ENCODE measurements around the gene STPG1.
A peak's percentile ranks its signal among the peaks of the same experiment; 100 is the strongest.

STPG1 gene

DNA sequence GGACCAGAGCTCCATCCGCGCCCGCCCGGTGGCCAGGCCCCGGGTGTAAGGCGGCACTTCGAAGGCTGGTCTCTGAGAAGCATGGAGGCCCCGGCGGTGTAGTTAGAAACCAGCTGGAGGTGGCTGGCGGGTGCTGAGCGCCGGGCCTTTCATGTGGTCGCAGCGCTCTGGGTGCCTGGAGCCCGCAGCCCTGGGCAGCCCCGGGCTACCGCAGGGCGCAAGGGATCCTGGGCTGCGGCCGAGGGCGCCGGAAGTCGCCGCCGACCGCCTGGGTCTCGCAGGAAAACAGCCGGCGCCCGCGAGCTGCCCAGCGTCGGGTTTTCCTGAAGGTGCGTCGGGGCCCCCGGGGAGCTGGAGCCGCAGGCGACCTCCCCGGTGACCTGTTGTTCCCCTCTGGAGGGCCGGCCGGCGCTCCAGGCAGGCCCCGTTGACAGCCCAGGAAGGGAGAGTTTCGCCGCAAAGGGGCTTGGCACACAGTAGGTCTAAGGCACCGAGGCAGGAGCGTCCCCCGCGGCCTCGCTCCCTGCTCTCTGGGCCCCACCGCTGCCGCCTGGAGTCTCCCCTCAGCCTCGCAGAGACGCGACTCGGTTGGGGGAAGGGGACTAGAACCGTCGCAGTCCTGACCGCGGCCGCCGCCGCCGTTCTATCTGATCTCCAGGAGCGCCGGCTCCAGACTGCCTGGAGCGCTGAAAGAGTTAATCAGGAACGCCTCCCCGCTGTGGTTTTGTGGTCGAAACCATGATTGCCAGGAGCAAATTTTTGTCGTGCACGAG lies 91.7 kb downstream of the STPG1 start (continued):
- TF ChIP-seq SP2 (tag by site-specific recombination; IDR thresholded peaks at IDR 0.05) (no peak; the same call in 1 of the 2 replicates), ZNF302 (tag by site-specific recombination; IDR thresholded peaks at IDR 0.05; ENCODE audit: low read depth) (no peak), ZXDB (tag by site-specific recombination; IDR thresholded peaks at IDR 0.05) (peak; percentile 76), ZNF549 (tag by site-specific recombination; IDR thresholded peaks at IDR 0.05) (no peak), ZNF394 (tag by site-specific recombination; IDR thresholded peaks at IDR 0.05; ENCODE audit: borderline replicate concordance) (no peak; the same call in 1 of the 2 replicates), SALL2 (tag by site-specific recombination; IDR thresholded peaks at IDR 0.05; ENCODE audit: borderline replicate concordance) (no peak), ZNF529 (tag by site-specific recombination; IDR thresholded peaks at IDR 0.05; ENCODE audit: insufficient replicate concordance) (no peak), ZNF837 (tag by site-specific recombination; IDR thresholded peaks at IDR 0.05) (no peak), PRDM1 (tag by site-specific recombination; IDR thresholded peaks at IDR 0.05) (no peak), ZNF600 (tag by site-specific recombination; IDR thresholded peaks at IDR 0.05) (peak; percentile 88), OVOL3 (tag by site-specific recombination; IDR thresholded peaks at IDR 0.05) (no peak), ZNF391 (tag by site-specific recombination; IDR thresholded peaks at IDR 0.05; ENCODE audit: borderline replicate concordance, low read depth) (no peak), ZNF10 (tag by site-specific recombination; IDR thresholded peaks at IDR 0.05) (no peak), ZNF664 (tag by site-specific recombination; IDR thresholded peaks at IDR 0.05) (no peak), SP7 (tag by site-specific recombination; IDR thresholded peaks at IDR 0.05) (peak; percentile 93), ZNF146 (tag by site-specific recombination; IDR thresholded peaks at IDR 0.05) (no peak), SCRT1 (tag by site-specific recombination; IDR thresholded peaks at IDR 0.05; ENCODE audit: borderline replicate concordance) (no peak), ZNF221 (tag by site-specific recombination; IDR thresholded peaks at IDR 0.05; ENCODE audit: borderline replicate concordance) (no peak), ZNF585B (tag by site-specific recombination; IDR thresholded peaks at IDR 0.05) (no peak), ZNF670 (tag by site-specific recombination; IDR thresholded peaks at IDR 0.05; ENCODE audit: low read depth) (no peak), ZNF350 (tag by site-specific recombination; IDR thresholded peaks at IDR 0.05) (no peak)
- TF ChIP-seq, protein P1, sequence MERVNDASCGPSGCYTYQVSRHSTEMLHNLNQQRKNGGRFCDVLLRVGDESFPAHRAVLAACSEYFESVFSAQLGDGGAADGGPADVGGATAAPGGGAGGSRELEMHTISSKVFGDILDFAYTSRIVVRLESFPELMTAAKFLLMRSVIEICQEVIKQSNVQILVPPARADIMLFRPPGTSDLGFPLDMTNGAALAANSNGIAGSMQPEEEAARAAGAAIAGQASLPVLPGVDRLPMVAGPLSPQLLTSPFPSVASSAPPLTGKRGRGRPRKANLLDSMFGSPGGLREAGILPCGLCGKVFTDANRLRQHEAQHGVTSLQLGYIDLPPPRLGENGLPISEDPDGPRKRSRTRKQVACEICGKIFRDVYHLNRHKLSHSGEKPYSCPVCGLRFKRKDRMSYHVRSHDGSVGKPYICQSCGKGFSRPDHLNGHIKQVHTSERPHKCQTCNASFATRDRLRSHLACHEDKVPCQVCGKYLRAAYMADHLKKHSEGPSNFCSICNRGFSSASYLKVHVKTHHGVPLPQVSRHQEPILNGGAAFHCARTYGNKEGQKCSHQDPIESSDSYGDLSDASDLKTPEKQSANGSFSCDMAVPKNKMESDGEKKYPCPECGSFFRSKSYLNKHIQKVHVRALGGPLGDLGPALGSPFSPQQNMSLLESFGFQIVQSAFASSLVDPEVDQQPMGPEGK (tag by site-specific recombination; IDR thresholded peaks at IDR 0.05): peak; percentile 87
- TF ChIP-seq, protein P2, sequence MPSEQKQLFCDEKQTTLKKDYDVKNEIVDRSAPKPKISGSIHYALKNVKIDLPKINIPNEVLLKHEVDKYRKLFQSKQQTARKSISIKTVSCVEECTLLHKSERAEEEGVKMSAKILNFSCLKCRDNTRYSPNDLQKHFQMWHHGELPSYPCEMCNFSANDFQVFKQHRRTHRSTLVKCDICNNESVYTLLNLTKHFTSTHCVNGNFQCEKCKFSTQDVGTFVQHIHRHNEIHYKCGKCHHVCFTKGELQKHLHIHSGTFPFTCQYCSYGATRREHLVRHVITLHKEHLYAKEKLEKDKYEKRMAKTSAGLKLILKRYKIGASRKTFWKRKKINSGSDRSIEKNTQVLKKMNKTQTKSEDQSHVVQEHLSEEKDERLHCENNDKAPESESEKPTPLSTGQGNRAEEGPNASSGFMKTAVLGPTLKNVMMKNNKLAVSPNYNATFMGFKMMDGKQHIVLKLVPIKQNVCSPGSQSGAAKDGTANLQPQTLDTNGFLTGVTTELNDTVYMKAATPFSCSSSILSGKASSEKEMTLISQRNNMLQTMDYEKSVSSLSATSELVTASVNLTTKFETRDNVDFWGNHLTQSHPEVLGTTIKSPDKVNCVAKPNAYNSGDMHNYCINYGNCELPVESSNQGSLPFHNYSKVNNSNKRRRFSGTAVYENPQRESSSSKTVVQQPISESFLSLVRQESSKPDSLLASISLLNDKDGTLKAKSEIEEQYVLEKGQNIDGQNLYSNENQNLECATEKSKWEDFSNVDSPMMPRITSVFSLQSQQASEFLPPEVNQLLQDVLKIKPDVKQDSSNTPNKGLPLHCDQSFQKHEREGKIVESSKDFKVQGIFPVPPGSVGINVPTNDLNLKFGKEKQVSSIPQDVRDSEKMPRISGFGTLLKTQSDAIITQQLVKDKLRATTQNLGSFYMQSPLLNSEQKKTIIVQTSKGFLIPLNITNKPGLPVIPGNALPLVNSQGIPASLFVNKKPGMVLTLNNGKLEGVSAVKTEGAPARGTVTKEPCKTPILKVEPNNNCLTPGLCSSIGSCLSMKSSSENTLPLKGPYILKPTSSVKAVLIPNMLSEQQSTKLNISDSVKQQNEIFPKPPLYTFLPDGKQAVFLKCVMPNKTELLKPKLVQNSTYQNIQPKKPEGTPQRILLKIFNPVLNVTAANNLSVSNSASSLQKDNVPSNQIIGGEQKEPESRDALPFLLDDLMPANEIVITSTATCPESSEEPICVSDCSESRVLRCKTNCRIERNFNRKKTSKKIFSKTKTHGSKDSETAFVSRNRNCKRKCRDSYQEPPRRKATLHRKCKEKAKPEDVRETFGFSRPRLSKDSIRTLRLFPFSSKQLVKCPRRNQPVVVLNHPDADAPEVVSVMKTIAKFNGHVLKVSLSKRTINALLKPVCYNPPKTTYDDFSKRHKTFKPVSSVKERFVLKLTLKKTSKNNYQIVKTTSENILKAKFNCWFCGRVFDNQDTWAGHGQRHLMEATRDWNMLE (tag by site-specific recombination; conservative IDR thresholded peaks at IDR 0.05; ENCODE audit: low read depth): no peak
- TF ChIP-seq, protein P3, sequence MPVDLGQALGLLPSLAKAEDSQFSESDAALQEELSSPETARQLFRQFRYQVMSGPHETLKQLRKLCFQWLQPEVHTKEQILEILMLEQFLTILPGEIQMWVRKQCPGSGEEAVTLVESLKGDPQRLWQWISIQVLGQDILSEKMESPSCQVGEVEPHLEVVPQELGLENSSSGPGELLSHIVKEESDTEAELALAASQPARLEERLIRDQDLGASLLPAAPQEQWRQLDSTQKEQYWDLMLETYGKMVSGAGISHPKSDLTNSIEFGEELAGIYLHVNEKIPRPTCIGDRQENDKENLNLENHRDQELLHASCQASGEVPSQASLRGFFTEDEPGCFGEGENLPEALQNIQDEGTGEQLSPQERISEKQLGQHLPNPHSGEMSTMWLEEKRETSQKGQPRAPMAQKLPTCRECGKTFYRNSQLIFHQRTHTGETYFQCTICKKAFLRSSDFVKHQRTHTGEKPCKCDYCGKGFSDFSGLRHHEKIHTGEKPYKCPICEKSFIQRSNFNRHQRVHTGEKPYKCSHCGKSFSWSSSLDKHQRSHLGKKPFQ (tag by site-specific recombination; IDR thresholded peaks at IDR 0.05): peak; percentile 69; the same call in 1 of the 2 replicates
- TF ChIP-seq, protein P4, sequence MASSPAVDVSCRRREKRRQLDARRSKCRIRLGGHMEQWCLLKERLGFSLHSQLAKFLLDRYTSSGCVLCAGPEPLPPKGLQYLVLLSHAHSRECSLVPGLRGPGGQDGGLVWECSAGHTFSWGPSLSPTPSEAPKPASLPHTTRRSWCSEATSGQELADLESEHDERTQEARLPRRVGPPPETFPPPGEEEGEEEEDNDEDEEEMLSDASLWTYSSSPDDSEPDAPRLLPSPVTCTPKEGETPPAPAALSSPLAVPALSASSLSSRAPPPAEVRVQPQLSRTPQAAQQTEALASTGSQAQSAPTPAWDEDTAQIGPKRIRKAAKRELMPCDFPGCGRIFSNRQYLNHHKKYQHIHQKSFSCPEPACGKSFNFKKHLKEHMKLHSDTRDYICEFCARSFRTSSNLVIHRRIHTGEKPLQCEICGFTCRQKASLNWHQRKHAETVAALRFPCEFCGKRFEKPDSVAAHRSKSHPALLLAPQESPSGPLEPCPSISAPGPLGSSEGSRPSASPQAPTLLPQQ (tag by site-specific recombination; IDR thresholded peaks at IDR 0.05): peak; percentile 99
- TF ChIP-seq, protein P5, sequence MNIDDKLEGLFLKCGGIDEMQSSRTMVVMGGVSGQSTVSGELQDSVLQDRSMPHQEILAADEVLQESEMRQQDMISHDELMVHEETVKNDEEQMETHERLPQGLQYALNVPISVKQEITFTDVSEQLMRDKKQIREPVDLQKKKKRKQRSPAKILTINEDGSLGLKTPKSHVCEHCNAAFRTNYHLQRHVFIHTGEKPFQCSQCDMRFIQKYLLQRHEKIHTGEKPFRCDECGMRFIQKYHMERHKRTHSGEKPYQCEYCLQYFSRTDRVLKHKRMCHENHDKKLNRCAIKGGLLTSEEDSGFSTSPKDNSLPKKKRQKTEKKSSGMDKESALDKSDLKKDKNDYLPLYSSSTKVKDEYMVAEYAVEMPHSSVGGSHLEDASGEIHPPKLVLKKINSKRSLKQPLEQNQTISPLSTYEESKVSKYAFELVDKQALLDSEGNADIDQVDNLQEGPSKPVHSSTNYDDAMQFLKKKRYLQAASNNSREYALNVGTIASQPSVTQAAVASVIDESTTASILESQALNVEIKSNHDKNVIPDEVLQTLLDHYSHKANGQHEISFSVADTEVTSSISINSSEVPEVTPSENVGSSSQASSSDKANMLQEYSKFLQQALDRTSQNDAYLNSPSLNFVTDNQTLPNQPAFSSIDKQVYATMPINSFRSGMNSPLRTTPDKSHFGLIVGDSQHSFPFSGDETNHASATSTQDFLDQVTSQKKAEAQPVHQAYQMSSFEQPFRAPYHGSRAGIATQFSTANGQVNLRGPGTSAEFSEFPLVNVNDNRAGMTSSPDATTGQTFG (tag by site-specific recombination; IDR thresholded peaks at IDR 0.05; ENCODE audit: borderline replicate concordance): no peak

All from HEK293 (cell line).